ENCODE measurements around the gene SLC26A4.
"Not testable (repeated sequence)": the region's sequence is repeated elsewhere in the genome, so short reads cannot be mapped to it uniquely, and the experiment has no call there.

SLC26A4 gene

GRCh38 chr7:107660381-107661080, at the start of gene SLC26A4:
TSS of gene SLC26A4 (plus strand) at chr7:107660828. CDS start at chr7:107661642, 814 bp downstream.
- DNase-seq (ENCODE audit: low read depth, low spot score): no peak

DNA sequence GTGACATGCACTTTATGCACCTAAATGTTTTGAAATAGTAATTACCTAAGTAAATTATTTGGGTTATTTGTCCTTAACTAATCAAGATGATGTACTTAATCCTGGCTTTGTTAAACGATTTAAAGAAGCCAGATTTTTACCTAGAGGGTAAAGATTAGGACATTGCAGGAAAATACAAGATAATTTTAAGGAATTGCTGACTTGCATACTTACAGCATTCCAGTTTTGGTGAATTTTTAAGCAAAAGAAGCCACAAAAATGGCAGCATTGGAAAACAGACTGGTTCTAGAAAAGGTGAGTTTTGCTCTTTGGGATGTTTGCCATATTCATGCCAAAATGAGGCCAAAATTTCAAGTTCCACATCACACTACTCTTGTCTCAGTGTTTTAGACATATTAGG, 47.2 kb upstream of the SLC26A4 start:
- DNase-seq (ENCODE audit: low read depth, low spot score): no peak

DNA sequence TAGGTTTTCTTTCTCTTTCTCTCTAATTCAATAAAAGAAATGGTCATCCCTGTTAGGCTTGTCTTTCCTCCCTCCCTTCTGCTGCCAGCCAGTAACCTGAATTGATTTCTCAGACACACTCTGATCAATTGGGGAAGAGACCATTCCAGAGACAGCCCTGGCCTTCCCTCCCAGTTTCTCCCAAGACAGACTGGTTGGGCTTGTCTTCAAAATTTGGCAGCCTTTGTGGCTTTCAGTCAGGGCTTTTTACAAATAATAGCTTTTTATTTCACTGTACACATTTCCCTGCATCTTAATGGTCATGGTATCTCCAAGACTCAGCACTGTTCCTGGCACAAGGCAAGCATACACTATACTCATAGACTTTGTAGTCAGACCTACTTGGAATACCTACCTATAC, 46.7 kb upstream of the SLC26A4 start:
- no peak for DNase-seq (ENCODE audit: low read depth, low spot score)

- no peak for DNase-seq (ENCODE audit: low read depth, low spot score)
Measured at GRCh38 chr7:107614425-107614824, 46.2 kb upstream of the SLC26A4 start.

DNA sequence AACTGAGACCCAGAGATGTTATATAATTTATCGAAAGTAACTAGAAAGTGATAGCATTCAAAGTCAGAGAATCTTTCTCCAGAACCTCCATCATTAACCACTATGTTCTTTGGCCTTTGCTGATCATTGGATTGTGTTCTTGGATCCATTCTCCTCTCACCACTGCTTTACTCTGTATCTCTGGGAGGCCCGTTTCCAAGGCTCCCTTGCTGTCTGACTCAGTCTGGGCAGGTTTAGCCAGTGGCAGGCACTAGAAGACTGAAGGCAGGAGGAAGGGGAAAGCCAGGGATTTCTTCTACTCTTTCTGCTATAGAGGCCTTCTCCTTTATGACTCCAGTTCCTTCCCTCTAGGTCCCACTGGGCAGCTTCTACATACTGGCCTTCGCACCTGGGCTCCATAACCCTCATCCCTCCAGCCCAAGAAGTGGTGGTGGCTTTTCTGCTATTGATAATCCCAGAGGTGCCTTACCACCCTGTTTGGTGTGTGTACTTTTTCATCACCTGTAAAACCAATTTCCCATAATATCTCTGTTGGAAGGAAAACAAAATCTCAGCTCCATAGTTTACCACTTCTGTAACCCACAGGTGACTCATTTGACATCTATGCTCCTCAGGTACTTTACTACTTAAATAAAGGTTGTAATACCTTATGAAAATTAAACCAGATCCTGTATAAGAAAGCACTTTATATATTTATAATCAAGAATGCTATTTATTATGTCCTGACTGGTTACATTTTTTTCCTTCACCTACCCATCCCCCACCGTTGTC, 44.5 kb upstream of the SLC26A4 start:
- no peak for DNase-seq (ENCODE audit: low read depth, low spot score)

- DNase-seq (ENCODE audit: low read depth, low spot score): no peak
Measured at GRCh38 chr7:107622429-107622828, 38.2 kb upstream of the SLC26A4 start.

- no peak for DNase-seq (ENCODE audit: low read depth, low spot score)
Measured at GRCh38 chr7:107622894-107623293, 37.7 kb upstream of the SLC26A4 start.

- DNase-seq (ENCODE audit: low read depth, low spot score): no peak
Measured at GRCh38 chr7:107627002-107627401, 33.6 kb upstream of the SLC26A4 start.

- no peak for DNase-seq (ENCODE audit: low read depth, low spot score)
Measured at GRCh38 chr7:107628461-107629064, 32.1 kb upstream of the SLC26A4 start.

DNA sequence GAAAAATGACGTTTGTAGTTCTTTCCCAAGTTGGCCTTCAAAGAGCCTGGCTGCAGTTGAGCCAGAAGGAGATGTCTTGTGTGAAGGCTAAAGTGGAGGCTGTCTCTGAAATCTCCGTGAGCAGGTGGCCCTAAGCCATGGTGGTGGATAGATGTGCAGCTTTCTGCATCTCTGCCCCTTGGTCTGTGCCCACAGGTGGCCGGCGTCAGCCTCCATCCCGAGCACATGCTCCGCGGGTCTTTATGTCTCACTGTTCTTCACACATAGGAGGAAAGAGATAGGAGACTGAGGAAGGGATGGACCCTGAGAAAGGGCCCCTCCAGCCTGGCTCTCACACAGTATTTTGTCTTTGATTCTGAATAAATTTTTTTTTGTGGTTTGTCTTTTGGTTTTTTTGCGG, 30.3 kb upstream of the SLC26A4 start:
- no peak for DNase-seq (ENCODE audit: low read depth, low spot score)

GRCh38 chr7:107631588-107632491, 28.8 kb upstream of the SLC26A4 start:
- no peak for DNase-seq (ENCODE audit: low read depth, low spot score)

DNA sequence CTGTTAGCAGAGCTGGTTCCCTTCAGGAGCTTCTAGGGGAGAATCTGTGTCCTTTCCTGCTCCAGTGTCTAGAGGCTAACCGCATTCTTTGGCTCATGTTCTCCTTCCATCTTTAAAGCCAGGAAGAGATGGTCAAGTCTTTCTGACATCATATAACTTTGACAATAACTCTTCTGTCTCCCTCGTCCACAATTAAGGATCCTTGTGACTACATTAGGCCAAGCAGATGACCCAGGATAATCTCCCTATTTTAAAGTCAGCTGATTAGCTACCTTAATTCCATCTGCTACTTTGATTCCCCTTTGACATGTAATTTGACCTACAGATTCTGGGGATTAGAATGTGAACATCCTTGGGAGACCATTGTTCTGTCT, 28.1 kb upstream of the SLC26A4 start:
- DNase-seq (ENCODE audit: low read depth, low spot score): no peak

- DNase-seq (ENCODE audit: low read depth, low spot score): no peak
Measured at GRCh38 chr7:107638594-107638993, 22.0 kb upstream of the SLC26A4 start.

- not testable (repeated sequence) for DNase-seq (ENCODE audit: low read depth, low spot score)
Measured at GRCh38 chr7:107639070-107639469, 21.6 kb upstream of the SLC26A4 start.

DNA sequence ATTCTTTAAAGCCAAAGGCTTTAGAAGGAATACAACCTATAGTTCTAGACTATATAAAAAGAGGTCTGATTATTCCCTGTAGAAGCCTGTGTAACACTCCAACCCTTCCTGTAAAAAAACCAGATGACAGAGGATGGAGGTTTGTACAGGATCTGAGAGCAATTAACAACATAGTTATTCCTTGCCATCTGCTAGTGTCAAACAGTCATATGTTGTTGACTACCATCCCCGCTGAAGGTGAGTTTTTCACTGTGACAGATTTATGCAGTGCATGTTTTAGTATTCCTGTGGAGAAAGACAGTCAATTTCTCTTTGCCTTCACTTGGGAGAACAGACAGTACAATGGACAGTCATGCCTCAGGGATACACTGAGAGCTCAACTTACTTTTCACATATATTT, 19.0 kb upstream of the SLC26A4 start:
- DNase-seq (ENCODE audit: low read depth, low spot score): no peak

DNA sequence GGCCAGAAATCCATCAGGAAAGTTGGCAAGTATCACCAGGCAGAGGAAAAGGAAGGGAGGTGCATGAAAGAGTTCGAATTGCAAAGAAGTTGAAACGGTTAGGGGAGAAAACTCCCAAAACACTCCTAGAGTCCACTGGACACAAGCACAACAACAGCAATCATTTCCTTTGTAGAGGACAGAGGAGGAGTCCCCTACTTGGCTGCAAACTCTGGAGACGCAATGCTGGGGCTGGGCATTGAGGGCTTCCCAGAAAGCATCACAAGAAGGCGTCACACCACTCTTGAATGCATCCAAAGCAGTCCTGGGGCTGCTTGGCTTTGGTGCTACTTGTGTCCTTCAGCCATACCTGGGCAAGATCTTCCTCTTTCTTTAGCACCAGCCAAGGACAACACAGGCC, 18.1 kb upstream of the SLC26A4 start:
- DNase-seq (ENCODE audit: low read depth, low spot score): no peak

- no peak for DNase-seq (ENCODE audit: low read depth, low spot score)
Measured at GRCh38 chr7:107643407-107643806, 17.2 kb upstream of the SLC26A4 start.

DNA sequence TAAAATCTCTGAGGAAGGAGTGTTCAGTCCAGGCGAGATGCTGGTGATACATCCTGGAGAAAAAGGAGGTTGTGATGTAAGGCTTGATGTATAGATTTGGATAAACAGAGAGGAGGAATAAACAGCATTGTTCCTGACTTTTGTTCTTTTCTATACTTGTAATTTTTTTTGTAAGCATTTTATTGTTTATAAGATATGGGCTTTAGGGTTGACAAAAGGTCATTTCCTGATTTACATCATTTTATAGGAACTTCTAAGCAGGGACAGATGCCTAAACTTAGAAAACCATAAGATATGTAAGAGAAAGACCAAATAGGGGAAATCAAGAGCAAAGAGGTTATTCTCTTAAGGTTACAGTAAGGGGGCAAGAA, 16.7 kb upstream of the SLC26A4 start:
- no peak for DNase-seq (ENCODE audit: low read depth, low spot score)

DNA sequence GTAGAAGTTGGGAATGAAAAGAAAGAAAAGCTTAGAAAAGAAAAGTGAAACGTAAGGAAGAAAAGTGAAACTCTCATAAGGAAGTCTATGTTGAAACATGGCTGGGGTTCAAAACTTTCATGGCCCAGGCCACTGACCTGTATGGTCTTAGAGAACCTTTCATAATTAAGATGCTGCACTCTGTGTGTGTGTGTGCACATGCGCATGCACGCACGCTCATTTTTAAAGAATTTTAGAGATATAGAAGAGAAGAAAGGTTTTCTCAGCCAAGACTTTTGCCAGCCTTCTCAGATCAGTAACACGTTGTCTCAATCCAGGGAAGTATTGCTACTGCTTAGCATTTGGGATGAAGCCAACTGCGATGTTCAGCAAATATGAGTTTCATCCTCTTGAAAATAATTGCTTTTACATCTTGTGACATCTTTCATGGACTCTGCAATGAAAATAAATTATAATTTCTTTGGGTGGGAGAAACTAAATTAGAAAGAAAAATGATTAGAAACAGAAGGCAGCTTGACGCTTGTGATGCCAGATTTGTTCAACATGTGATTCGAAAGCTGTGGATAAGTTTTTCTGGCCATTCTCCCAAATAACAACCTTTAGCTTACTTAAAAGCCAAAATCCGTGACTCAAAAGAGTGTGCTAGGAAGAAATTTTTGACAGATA, 16.2 kb upstream of the SLC26A4 start:
- no peak for DNase-seq (ENCODE audit: low read depth, low spot score)

GRCh38 chr7:107652642-107653041, 8.0 kb upstream of the SLC26A4 start:
- no peak for DNase-seq (ENCODE audit: low read depth, low spot score)

GRCh38 chr7:107658467-107658866, 2.2 kb upstream of the SLC26A4 start:
- no peak for DNase-seq (ENCODE audit: low read depth, low spot score)

Data from iPS DF 19.7 (cell line).